CD1c-positive myeloid dendritic cell (primary cell): Measurements from ENCODE around the gene MED23.

Experiments used
- DNase-seq: peaks from one replicate; pipeline ENCODE4 v3.0.0-alpha.2; 2016; ENCODE audit errors: extremely low spot score

The MED23 gene

GRCh38 chr6:131640100-131640499, 12.1 kb upstream of the MED23 start:
- no peak for DNase-seq

GRCh38 chr6:131638013-131638412, 10.0 kb upstream of the MED23 start:
- DNase-seq, result no peak

- no peak for DNase-seq
Measured at GRCh38 chr6:131636880-131637792, 9.1 kb upstream of the MED23 start, which contains the start of gene ENPP3. Gene ENPP3, plus strand, starts transcription at chr6:131637302. Its CDS starts 83 bp downstream, at chr6:131637385.

- no peak for DNase-seq
Measured at GRCh38 chr6:131635384-131636340, 7.6 kb upstream of the MED23 start.

- DNase-seq, result no peak
Measured at GRCh38 chr6:131631625-131632289, 3.7 kb upstream of the MED23 start.

- DNase-seq, result no peak
Measured at GRCh38 chr6:131629651-131630050, 1.6 kb upstream of the MED23 start.

- peak; percentile 2 for DNase-seq
Measured at GRCh38 chr6:131628726-131629125, 684 bp upstream of the MED23 start.

GRCh38 chr6:131615275-131615674, 12.8 kb downstream of the MED23 start:
- no peak for DNase-seq

- no peak for DNase-seq
Measured at GRCh38 chr6:131613296-131613925, 14.6 kb downstream of the MED23 start.

- no peak for DNase-seq
Measured at GRCh38 chr6:131602781-131603312, 25.2 kb downstream of the MED23 start.

- no peak for DNase-seq
Measured at GRCh38 chr6:131600716-131601115, 27.3 kb downstream of the MED23 start.

- no peak for DNase-seq
Measured at GRCh38 chr6:131597446-131597845, 30.6 kb downstream of the MED23 start.

GRCh38 chr6:131594074-131594473, 34.0 kb downstream of the MED23 start:
- no peak for DNase-seq

- no peak for DNase-seq
Measured at GRCh38 chr6:131592935-131593334, 35.1 kb downstream of the MED23 start.

GRCh38 chr6:131588643-131589042, 39.4 kb downstream of the MED23 start:
- DNase-seq, result no peak

GRCh38 chr6:131587909-131588308, 40.1 kb downstream of the MED23 start:
- DNase-seq, result no peak

GRCh38 chr6:131586543-131586942, 41.5 kb downstream of the MED23 start:
- DNase-seq, result no peak

GRCh38 chr6:131581523-131581922, 46.5 kb downstream of the MED23 start:
- no peak for DNase-seq

GRCh38 chr6:131575834-131576478, 52.1 kb downstream of the MED23 start:
- no peak for DNase-seq

- DNase-seq, result no peak
Measured at GRCh38 chr6:131574686-131575085, 53.4 kb downstream of the MED23 start.

GRCh38 chr6:131574133-131574532, 53.9 kb downstream of the MED23 start:
- no peak for DNase-seq
